HG03432 (cell line): Measurements from ENCODE around the gene PGBD1.

Experiments used
- ATAC-seq: cut with Tn5 transposase; IDR thresholded peaks from one replicate; pipeline ENCODE4 v1.9.1; 2021; ENCODE audit warnings: mild to moderate bottlenecking, moderate library complexity; ENCODE audit not compliant: unreplicated experiment

PGBD1 gene

DNA sequence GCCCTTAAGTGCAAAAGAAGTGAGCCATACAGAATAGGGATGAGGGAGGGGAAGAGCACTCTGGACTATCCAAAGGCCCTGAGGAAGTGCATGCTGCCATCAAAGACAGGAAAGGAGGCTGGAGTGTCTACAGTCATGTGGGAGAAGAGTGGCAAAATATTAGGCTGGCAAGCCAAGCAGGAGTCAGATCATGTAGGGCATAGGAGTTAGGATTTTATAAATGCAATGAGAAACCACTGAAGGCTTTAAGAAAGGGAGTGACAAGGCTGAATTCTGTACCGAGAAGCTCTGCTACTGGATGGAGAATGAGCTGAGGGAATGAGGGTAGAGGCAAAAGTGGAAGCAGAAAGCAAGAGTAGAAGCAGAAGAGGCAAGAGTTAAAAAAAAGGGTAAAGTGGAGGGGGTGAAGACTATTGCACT is 52.2 kb downstream of the PGBD1 start:
- no peak for ATAC-seq

DNA sequence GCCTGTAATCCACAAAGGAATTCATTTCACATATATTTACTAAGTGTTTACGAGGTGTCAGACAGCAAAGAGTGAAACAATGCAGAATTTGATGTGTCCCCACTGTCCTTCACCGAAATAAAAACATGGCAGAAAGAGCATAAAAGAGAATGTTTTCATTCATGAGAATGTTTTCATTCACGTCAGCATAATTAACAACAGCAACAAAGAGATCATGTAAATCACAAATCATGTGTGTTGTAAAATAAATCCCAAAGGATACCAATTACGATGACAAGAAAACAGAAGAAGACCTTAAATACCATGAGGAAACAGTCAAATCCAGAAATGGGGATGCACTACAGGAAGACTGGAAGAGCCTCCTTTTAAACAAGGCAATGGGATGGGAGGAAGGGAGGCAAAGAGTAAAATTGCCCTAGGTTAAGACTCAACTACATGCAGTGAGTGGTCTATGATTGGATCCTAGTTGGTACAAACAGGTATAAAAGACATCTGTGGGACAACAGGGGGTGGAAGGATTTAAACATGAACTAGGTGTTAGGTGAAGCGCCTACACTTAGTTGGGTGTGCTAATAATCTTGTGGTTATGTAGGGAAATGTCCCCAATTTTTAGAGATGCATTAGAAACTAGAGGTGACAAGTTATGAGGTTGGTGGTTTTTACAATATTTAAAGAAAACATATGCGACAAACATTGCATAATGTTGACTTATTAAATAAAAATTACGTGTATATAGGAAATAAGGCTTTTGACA is 53.1 kb downstream of the PGBD1 start:
- ATAC-seq, result no peak

DNA sequence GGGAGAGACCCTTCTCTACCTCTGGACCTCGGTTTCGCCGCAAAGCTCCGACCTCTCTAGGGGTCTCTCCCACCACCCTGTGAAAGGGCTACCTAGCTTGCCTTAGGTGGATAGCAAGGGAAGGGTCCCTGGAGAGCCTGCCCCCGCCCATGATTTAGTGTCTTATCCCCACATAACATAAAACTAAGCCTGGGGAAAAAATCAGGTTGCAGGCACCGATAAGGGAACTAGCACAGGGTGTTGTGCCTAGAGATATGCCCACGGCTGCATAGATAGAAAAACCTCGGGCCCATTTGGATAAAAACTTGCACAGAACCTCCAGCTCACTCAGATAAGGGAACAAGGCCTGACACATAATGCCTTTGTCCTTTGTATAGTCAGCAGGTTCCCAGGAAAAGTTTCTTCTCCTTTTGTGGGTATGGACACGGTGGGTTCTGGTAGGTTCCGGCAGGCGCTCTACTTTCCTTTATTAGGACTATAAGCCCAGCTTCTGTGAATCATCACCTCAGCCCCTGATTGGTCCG is 53.7 kb downstream of the PGBD1 start:
- no peak for ATAC-seq

DNA sequence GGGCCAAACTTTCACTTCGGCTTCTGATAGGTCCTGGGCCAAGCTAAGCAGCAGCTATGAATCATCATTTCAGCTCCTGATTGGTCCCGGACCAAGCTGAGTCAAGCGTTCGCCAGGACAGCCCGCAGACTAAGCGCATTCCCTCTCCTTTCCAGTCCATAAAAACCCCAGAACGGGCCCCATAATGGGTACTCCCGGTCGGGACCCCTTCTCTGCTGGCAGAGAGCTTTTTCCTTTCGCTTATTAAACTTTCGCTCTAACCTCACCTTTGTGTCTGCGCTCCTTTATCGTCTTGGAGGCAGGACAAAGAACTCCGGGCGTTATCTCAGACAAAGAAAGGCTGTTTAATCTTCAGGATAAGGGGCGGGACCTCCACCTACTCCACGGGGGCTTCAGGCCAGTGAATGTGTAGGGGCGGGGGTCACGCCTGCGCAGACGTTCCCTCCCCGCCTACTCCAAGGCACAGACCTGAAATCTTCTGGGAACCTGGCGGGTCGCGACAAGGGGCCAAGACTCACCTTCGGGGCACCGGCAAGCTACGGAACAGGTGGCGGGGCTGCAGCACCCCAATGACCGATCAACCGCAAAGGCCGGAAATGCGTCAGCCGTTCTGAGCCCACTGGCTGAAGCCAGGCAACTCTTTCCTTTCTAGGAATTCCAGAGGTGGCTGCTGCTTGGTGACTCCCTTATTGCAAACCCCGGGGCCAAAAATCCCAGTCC is 54.4 kb downstream of the PGBD1 start, which contains the start of gene ZSCAN31:
Gene ZSCAN31 (minus strand): TSS at position 585 of the 720 bp plus-strand sequence. CDS start 6,465 bp downstream, outside the sequence.
- peak; percentile 84 for ATAC-seq

DNA sequence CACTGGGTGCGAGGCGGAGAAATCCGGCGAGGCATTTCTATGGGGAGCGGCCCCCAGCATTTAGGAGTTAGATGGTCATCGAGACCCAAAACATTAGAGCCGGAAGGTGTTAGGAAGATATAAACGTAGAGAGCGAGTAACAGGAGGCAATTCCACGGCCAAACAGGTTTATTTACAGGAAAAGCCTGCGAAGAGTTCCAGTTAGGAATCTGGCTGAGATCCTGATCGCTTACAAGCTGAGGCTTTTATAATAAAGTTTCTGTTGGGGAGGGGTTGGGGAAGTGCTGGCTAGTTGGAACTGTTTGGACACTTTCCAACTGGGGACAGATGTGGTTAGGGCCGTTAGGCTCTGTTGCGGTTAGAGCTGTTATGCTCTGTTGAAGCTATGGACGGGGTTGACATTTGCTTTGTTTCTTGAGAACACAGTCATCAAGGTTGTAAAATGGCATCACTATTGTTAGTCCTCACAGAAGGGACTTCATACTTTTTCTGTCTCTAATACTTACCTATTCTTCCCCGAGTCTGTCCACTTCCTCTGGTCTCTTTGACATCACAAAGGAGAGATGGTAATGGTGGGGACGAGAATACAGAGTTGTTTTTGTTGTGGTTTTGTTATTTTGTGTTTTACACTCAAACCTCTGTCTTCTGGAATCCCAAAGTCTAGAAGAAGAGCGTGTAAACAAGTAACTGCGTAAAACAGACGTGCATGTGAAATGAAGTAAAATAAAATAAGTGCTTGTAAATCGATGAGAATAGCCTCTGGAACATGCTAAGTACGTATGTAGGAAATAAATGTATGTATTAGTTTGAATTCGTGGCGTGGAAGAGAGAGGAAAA is 55.1 kb downstream of the PGBD1 start:
- peak; percentile 42 for ATAC-seq

DNA sequence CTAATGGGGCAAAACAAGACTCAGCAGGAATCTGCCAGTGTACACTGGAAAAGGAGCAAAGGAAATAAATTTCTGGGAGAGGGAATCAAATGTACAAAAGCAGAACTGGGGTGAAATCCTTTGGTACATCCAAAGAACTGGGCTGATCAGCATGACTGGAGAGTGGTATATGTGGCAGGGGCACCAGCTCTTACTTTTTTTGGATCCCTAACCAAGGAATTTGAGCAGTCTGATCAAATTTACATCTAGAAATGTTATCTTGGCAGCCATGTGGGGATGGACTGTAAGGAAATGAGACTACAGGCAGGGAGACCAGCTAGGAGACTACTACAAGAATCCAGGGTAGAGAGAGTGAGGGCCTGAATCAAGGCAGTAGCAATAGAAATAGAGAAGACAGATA is 55.7 kb downstream of the PGBD1 start:
- ATAC-seq, result no peak

DNA sequence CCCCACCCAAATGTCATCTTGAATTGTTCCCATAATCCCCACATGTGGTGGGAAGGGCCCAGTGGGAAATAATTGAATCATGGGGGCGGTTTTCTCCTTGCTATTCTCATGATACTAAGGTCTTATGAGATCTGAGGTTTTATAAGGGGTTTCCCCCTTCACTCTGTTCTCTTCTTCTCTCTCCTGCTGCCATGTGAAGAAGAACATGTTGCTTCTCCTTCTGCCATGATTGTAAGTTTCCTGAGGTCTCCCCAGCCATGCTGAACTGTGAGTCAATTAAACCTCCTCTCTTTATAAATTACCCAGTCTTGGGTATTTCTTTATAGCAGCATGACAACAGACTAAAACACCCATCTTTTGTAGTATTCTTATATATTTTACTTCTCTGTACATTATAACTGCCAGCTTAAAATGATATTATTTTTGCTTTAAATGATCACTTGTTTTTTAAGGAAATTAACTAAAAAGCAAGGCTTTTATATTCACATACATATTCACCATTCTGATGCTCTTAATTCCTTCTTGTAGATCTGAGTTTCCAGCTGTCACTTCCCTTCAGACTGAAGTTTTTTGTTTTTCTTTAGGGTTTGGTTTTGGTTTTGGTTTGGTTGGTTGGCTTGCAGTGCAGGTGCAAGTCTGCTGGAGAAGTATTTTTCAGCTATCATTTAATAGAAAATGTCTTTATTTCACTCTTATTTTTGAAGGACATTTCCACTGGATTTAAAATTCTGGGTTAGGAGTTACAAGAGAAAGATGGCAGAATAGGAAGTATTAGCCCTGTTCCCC is 59.1 kb downstream of the PGBD1 start:
- ATAC-seq, result no peak

DNA sequence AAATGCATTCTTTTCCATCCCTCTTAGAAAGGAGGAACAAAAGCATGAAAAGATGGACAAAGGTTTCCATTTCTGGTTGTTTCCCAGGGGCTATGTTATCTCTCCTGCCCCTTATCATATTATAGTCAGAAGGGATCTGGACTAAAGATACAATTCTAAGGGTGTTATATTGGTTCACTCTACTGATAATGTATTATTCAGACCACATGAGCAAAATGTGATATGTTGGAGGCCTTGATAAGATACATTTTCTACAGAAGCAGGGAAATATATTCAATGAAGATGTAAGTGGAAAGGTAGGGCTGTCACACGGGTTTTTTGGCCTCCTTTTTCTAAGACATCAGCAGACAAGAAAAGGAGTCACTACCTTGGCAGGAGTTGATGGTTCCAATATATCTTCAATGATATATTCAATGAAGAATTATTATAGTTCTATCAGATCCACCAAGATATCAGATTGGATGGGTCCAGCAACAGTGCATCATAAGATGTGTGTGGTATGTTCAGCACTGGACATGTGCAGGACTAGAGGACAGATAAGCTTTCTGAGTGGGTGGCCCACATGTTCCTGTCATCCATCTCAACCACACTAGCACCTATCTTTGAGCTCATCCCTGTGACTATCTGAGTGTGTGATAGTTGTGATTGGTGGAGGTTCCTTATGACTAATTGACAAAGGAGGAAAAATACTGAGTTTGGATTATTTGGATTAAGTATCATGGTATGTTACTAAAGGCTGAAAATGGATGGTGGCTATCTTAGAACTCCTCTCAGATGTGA is 62.7 kb downstream of the PGBD1 start:
- no peak for ATAC-seq

DNA sequence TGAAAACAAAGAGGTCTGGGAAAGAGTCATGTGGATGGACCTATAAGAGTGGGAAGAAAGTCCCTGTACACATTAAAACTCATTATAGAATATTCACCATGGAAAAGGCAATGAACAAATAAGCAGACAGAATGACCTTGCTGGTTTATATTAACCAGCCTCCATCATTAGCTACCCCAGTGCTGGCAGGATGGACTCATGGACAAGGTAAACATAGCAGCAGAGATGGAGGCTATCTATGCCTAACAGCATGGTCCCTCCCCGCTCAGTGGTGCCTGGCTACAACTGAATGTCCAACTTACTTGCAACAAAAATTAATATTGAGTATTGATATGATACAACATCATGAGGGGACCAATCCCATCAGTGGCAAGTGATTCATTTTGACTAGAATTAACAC is 63.8 kb downstream of the PGBD1 start:
- ATAC-seq, result no peak

DNA sequence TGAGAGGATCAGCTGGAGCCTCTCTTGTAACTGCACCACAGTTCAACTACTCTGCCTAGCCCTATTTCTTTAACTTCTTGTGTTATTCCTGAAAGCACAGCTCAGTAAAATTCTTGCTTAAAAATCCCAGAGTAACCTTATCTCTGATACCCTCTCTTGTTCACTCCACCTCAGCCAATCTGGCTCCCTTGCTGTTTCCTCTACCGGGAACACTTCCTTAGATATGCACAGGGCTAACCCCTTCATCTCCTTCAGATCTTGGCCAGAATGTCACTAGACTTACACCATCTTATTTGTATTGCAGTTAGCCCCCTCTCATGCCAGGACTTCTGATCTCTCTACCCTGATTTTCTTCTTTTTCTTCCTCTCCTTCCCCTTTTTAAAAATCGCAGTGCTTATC is 65.7 kb downstream of the PGBD1 start:
- no peak for ATAC-seq

DNA sequence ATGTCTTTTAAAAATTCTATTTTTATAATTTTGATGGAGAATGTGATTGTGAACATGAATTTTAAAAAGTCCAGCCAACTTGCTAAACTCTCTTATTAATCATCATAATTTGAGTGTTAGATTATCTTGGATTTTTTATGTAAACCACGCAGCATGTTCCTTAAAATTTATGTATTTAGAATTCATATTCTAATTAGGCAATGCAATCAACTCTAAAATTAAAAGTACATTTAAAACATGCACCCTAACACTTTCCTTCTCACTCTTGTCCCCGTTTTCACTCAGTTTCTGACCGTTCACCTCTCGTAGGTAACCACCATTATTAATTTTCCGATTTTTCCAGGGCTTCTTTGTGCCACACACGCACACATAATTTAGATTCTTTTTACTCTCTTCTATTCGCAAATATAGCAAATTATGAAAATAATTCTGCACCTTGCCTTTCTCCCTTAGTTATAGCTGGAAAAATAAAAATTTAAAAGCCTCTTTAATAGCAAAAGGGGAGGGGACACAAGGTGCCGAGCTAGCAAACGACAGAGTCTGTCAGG is 68.0 kb downstream of the PGBD1 start:
- peak; percentile 10 for ATAC-seq

DNA sequence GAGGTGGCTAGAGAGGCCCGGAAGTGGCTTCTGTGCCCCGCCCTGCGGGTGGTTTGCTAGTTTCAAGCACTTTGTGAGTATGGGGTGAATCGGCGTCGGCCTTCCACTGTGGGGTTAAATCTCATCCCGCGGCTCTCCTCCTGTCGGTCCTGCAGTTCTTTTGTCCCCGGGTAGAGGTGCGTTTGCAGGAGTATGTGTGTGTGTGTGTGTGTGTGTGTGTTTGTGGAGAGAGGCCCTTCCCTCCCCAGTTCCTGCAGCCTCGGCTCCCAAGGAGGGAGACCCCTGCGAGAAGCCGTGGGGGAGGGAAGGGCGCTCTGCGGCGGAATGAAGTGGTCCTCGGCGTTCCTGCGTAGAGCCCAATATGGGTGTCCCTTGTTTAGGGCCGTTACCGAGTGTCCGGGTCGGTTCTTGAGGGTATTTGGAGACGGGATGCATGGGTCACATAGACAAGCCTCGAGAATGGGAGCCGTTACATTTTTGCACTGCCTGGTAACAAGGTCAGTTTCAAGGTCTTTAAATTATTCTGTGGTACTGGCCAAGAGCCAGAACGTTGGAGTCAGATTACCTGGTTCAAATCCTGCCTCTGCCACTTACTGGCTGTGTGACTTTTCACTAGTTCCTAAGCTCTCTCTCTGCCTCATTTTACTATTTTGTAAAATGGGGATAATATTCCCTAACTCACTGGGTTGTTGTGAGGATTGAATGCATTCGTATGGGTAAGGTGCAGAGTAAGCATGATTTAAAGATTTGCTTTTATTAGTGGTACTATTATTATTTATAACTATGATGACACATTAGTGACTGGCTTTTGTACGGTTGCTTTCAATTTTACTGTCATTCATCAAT is 68.7 kb downstream of the PGBD1 start, which contains the start of gene ZKSCAN3:
Gene ZKSCAN3 (plus strand): TSS at position 56 of the 846 bp plus-strand sequence. CDS start 9,640 bp downstream, outside the sequence.
- peak; percentile 98 for ATAC-seq

DNA sequence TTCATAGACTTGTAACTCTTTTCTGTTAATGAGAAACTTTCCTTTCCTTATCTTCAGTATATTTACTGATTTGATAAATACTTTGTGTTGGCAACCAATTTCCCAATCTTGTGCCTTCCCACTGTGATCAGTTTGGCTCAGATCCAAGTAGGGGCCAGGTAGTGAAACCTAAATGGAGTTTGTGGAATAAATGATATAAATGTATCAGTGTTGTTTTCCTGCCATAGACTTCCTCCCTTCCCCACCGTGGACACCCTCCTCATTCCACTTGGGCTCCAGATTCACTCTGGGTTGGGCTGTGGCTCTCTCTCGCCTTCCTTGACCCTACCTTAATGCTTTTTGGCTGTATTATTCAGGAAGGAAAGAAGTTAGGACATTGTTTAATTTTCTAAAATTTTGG is 69.7 kb downstream of the PGBD1 start:
- ATAC-seq, result no peak

DNA sequence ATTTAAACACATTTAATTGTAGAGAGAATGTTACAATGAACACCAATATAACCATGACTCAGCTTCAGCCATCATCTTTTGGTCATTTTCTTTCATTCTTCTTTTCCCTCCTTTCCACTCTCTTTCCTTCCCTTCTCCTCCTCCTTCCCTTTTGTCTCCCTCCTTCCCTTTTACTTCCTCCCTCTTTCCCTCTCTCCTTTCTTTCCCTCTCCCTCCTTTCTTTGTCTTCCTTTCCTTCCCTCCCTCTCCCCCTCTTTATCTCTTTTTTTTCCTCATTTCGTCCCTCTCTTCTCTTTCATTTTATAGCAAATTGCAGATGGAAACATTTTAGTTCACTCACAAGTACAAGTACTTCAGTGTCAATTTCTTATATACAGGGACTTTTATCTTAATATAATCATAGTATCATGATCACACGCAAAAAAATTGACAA is 70.1 kb downstream of the PGBD1 start:
- no peak for ATAC-seq
